22Rv1 (cell line): ENCODE measurements around the gene TRAF7.
"Not testable (repeated sequence)": the region's sequence is repeated elsewhere in the genome, so short reads cannot be mapped to it uniquely, and the experiment has no call there.

Experiments
- CTCF ChIP-seq: fragments of 450-650 bp; IDR thresholded peaks from 2 replicates; pipeline ENCODE4 v1.5.1; 2017; ENCODE audit warnings: mild to moderate bottlenecking
- ZFX ChIP-seq: fragments of 450-650 bp; IDR thresholded peaks from 2 replicates; pipeline ENCODE4 v1.6.1; 2017; ENCODE audit warnings: antibody characterized with exemption, borderline replicate concordance

DNA sequence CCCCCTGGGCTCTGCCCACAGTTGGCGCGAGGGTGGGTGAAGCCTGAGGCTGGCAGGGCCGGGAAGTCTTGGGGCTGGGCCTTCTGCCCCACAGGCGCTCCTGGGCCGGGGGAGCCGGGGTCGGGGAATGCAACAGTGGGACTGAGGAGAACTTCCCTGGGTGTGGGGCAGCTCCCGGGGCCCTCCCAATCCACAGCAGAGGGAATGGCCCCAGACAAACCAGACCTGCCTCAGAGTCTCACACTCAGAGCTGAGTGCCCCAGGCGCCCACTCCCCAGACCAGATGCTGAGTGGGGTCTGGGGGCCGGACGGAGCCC is 31.2 kb upstream of the TRAF7 start:
- not testable (repeated sequence) for TF ChIP-seq CTCF, ZFX
